ENCODE results near the gene ADISSP. TPM values are rescaled to one million over a fixed set of nuclear protein-coding genes. Genes with fewer than 3 reads are reported as not detected.

Gene ADISSP
- total RNA-seq, 1 donor from 2014 or later = 18.0 TPM

- no peak overlapping the region for H3K4me3 Mint-ChIP-seq (ENCODE audit: unreplicated experiment)
- no peaks in the 10 kb centered on the region for H3K9me3 Mint-ChIP-seq (ENCODE audit: unreplicated experiment)
- H3K4me1 Mint-ChIP-seq (ENCODE audit: unreplicated experiment) = peaks cover 14% of the 10 kb centered on the region
- H3K27me3 Mint-ChIP-seq (ENCODE audit: unreplicated experiment) = peaks cover 9% of the 10 kb centered on the region
- TF ChIP-seq CTCF (IDR thresholded peaks at IDR 0.05; ENCODE audit: unreplicated experiment) = no peak
- no peak overlapping the region for H3K27ac Mint-ChIP-seq (ENCODE audit: unreplicated experiment)
- no peak for DNase-seq (ENCODE audit: low spot score)
- H3K36me3 Mint-ChIP-seq (ENCODE audit: low read depth, unreplicated experiment) = peaks cover 25% of the 10 kb centered on the region
These were observed 37.2 kb upstream of the ADISSP start for GRCh38 chr20:3804781-3805180.

- Mint-ChIP-seq H3K4me3 (ENCODE audit: unreplicated experiment) (peak overlapping the region; percentile 7), H3K9me3 (ENCODE audit: unreplicated experiment) (no peaks in the 10 kb centered on the region), H3K4me1 (ENCODE audit: unreplicated experiment) (peaks cover 18% of the 10 kb centered on the region), H3K27me3 (ENCODE audit: unreplicated experiment) (peaks cover 9% of the 10 kb centered on the region), H3K36me3 (ENCODE audit: low read depth, unreplicated experiment) (peaks cover 25% of the 10 kb centered on the region), H3K27ac (ENCODE audit: unreplicated experiment) (no peak overlapping the region)
- no peak for DNase-seq (ENCODE audit: low spot score)
- no peak for TF ChIP-seq CTCF (IDR thresholded peaks at IDR 0.05; ENCODE audit: unreplicated experiment)
These were observed 36.8 kb upstream of the ADISSP start for GRCh38 chr20:3804254-3804751.

- TF ChIP-seq CTCF (IDR thresholded peaks at IDR 0.05; ENCODE audit: unreplicated experiment) = no peak
- peak overlapping the region; percentile 7 for H3K4me3 Mint-ChIP-seq (ENCODE audit: unreplicated experiment)
- DNase-seq (ENCODE audit: low spot score) = no peak
- H3K9me3 Mint-ChIP-seq (ENCODE audit: unreplicated experiment) = no peaks in the 10 kb centered on the region
- H3K27me3 Mint-ChIP-seq (ENCODE audit: unreplicated experiment) = peaks cover 9% of the 10 kb centered on the region
- H3K4me1 Mint-ChIP-seq (ENCODE audit: unreplicated experiment) = peaks cover 21% of the 10 kb centered on the region
- H3K36me3 Mint-ChIP-seq (ENCODE audit: low read depth, unreplicated experiment) = peaks cover 25% of the 10 kb centered on the region
- no peak overlapping the region for H3K27ac Mint-ChIP-seq (ENCODE audit: unreplicated experiment)
These were observed 36.3 kb upstream of the ADISSP start for GRCh38 chr20:3803854-3804253.

- DNase-seq (ENCODE audit: low spot score) = no peak
- H3K27me3 Mint-ChIP-seq (ENCODE audit: unreplicated experiment) = peaks cover 9% of the 10 kb centered on the region
- no peaks in the 10 kb centered on the region for H3K9me3 Mint-ChIP-seq (ENCODE audit: unreplicated experiment)
- peaks cover 25% of the 10 kb centered on the region for H3K36me3 Mint-ChIP-seq (ENCODE audit: low read depth, unreplicated experiment)
- H3K4me1 Mint-ChIP-seq (ENCODE audit: unreplicated experiment) = peaks cover 22% of the 10 kb centered on the region
- H3K4me3 Mint-ChIP-seq (ENCODE audit: unreplicated experiment) = peak overlapping the region; percentile 7
- no peak for TF ChIP-seq CTCF (IDR thresholded peaks at IDR 0.05; ENCODE audit: unreplicated experiment)
- no peak overlapping the region for H3K27ac Mint-ChIP-seq (ENCODE audit: unreplicated experiment)
These were observed 35.7 kb upstream of the ADISSP start for GRCh38 chr20:3803289-3803688.

GRCh38 chr20:3802524-3803239 is 35.1 kb upstream of the ADISSP start:
- Mint-ChIP-seq H3K4me1 (ENCODE audit: unreplicated experiment) (peaks cover 23% of the 10 kb centered on the region), H3K9me3 (ENCODE audit: unreplicated experiment) (no peaks in the 10 kb centered on the region), H3K4me3 (ENCODE audit: unreplicated experiment) (no peak overlapping the region), H3K27ac (ENCODE audit: unreplicated experiment) (no peak overlapping the region), H3K36me3 (ENCODE audit: low read depth, unreplicated experiment) (peaks cover 25% of the 10 kb centered on the region), H3K27me3 (ENCODE audit: unreplicated experiment) (peaks cover 15% of the 10 kb centered on the region)
- TF ChIP-seq CTCF (IDR thresholded peaks at IDR 0.05; ENCODE audit: unreplicated experiment) = no peak
- no peak for DNase-seq (ENCODE audit: low spot score)
